ENCODE results near the gene COL13A1.

COL13A1 gene

GRCh38 chr10:69826094-69826493, 24.4 kb downstream of the COL13A1 start:
- no peak for DNase-seq

- DNase-seq, result no peak
Measured at GRCh38 chr10:69826789-69827554, 25.3 kb downstream of the COL13A1 start.

- no peak for DNase-seq
Measured at GRCh38 chr10:69828144-69828870, 26.6 kb downstream of the COL13A1 start.

GRCh38 chr10:69829775-69830174, 28.1 kb downstream of the COL13A1 start:
- DNase-seq, result no peak

- DNase-seq, result no peak
Measured at GRCh38 chr10:69831231-69831855, 29.6 kb downstream of the COL13A1 start.

- no peak for DNase-seq
Measured at GRCh38 chr10:69835233-69835632, 33.5 kb downstream of the COL13A1 start.

- no peak for DNase-seq
Measured at GRCh38 chr10:69835875-69836730, 34.4 kb downstream of the COL13A1 start.

- DNase-seq, result no peak
Measured at GRCh38 chr10:69836731-69837030, 35.0 kb downstream of the COL13A1 start.

GRCh38 chr10:69837261-69837660, 35.6 kb downstream of the COL13A1 start:
- no peak for DNase-seq

- DNase-seq, result no peak
Measured at GRCh38 chr10:69838418-69838817, 36.7 kb downstream of the COL13A1 start.

GRCh38 chr10:69838853-69839252, 37.1 kb downstream of the COL13A1 start:
- no peak for DNase-seq

- no peak for DNase-seq
Measured at GRCh38 chr10:69839696-69840345, 38.1 kb downstream of the COL13A1 start.

GRCh38 chr10:69840773-69841172, 39.1 kb downstream of the COL13A1 start:
- no peak for DNase-seq

GRCh38 chr10:69842020-69842419, 40.3 kb downstream of the COL13A1 start:
- DNase-seq, result no peak

- no peak for DNase-seq
Measured at GRCh38 chr10:69842882-69843281, 41.2 kb downstream of the COL13A1 start.

- no peak for DNase-seq
Measured at GRCh38 chr10:69843923-69844322, 42.2 kb downstream of the COL13A1 start.

GRCh38 chr10:69844698-69845097, 43.0 kb downstream of the COL13A1 start:
- DNase-seq, result no peak

- no peak for DNase-seq
Measured at GRCh38 chr10:69845574-69846292, 44.0 kb downstream of the COL13A1 start.

- DNase-seq, result no peak
Measured at GRCh38 chr10:69846293-69846921, 44.7 kb downstream of the COL13A1 start.

- DNase-seq, result no peak
Measured at GRCh38 chr10:69847458-69847857, 45.8 kb downstream of the COL13A1 start.

GRCh38 chr10:69847883-69848282, 46.2 kb downstream of the COL13A1 start:
- DNase-seq, result no peak
